ENCODE measurements around the gene BRD4.

GRCh38 chr19:15243236-15243957 lies 88.9 kb downstream of the BRD4 start:
- TF ChIP-seq POLR2AphosphoS5 (IDR thresholded peaks at IDR 0.05; ENCODE audit: low read depth, low read length) = no peak
- no peak for TF ChIP-seq POLR2A (IDR thresholded peaks at IDR 0.05; ENCODE audit: low read depth, low read length)
- no peak for TF ChIP-seq TAF1 (IDR thresholded peaks at IDR 0.05; ENCODE audit: borderline replicate concordance, low read depth, low read length)
